CD4-positive, alpha-beta T cell treated with Interleukin-4 for 1 hour (primary cell): ENCODE measurements around the gene RBM41.
"Not testable (repeated sequence)": the region's sequence is repeated elsewhere in the genome, so short reads cannot be mapped to it uniquely, and the experiment has no call there.

Experiments used
- DNase-seq, 2 donors: peaks; one replicate each; pipeline ENCODE4 v3.0.0-alpha.2; 2020 to 2022

The RBM41 gene

GRCh38 chrX:107118322-107119147 is at the start of gene RBM41:
RBM41 (minus strand) TSS chrX:107118822; CDS start chrX:107118773, 49 bp downstream.
- DNase-seq, result peak; percentile 80

GRCh38 chrX:107168257-107168656 is 49.6 kb upstream of the RBM41 start:
- DNase-seq, result no peak

GRCh38 chrX:107167163-107167921 is 48.7 kb upstream of the RBM41 start:
- DNase-seq, result no peak

GRCh38 chrX:107157618-107158017 is 39.0 kb upstream of the RBM41 start:
- not testable (repeated sequence) for DNase-seq

- not testable (repeated sequence) for DNase-seq
Observed at GRCh38 chrX:107155621-107156430, 37.2 kb upstream of the RBM41 start.

GRCh38 chrX:107154787-107155620 is 36.4 kb upstream of the RBM41 start:
- DNase-seq, result no peak

GRCh38 chrX:107153005-107153404 is 34.4 kb upstream of the RBM41 start:
- no peak for DNase-seq

GRCh38 chrX:107146670-107147069 is 28.0 kb upstream of the RBM41 start:
- DNase-seq, result no peak

GRCh38 chrX:107135965-107136307 is 17.3 kb upstream of the RBM41 start:
- no peak for DNase-seq

- peak in 1 of 2 donors; percentile 20 for DNase-seq
Observed at GRCh38 chrX:107135049-107135964, 16.7 kb upstream of the RBM41 start.

GRCh38 chrX:107123750-107124149 is 5.1 kb upstream of the RBM41 start:
- DNase-seq, result no peak

GRCh38 chrX:107119283-107119682 is 661 bp upstream of the RBM41 start:
- DNase-seq, result no peak

GRCh38 chrX:107117993-107118321 is 665 bp downstream of the RBM41 start:
- no peak for DNase-seq

GRCh38 chrX:107107459-107107858 is 11.2 kb downstream of the RBM41 start:
- no peak for DNase-seq

- DNase-seq, result no peak
Observed at GRCh38 chrX:107102980-107103379, 15.6 kb downstream of the RBM41 start.

GRCh38 chrX:107076158-107076557 is 42.5 kb downstream of the RBM41 start:
- DNase-seq, result no peak

- DNase-seq, result not testable (repeated sequence)
Observed at GRCh38 chrX:107057731-107058130, 60.9 kb downstream of the RBM41 start.

- no peak for DNase-seq
Observed at GRCh38 chrX:107054978-107055377, 63.6 kb downstream of the RBM41 start.

- DNase-seq, result no peak
Observed at GRCh38 chrX:107050195-107050709, 68.4 kb downstream of the RBM41 start.

GRCh38 chrX:107047622-107048021 is 71.0 kb downstream of the RBM41 start:
- no peak for DNase-seq

GRCh38 chrX:107029752-107030151 is 88.9 kb downstream of the RBM41 start:
- DNase-seq, result no peak
